Right lobe of liver (tissue), 6 donors: Measurements from ENCODE around the gene NFATC3. TPM values are rescaled to one million over a fixed set of nuclear protein-coding genes. Genes with fewer than 3 reads are reported as not detected.

Source experiments
- ATAC-seq, 4 donors: fragments of 200-7000 bp; cut with Tn5 transposase; one replicate each; pipeline ENCODE4 v1.9.1; 2020; ENCODE audit warnings: mild to moderate bottlenecking in 4 of 4, moderate library complexity in 4 of 4
- DNase-seq, 3 donors: peaks; one replicate each; pipeline ENCODE4 v3.0.0-alpha.2; 2020
- H3K27ac ChIP-seq, 3 donors: fragments of 200-600 bp; one replicate each; pipeline ENCODE4 v1.8.0; 2022
- H3K27me3 ChIP-seq, 2 donors: fragments of 200-600 bp; one replicate each; pipeline ENCODE4 v1.8.0; 2022
- H3K36me3 ChIP-seq, 4 donors: fragments of 200-600 bp; sonication (generic) in 1 of 4; one replicate each; pipeline versions ENCODE4 v1.5.1 to v1.8.0; 2017 to 2022; ENCODE audit warnings: control low read depth in 1 of 4
- H3K4me1 ChIP-seq, 4 donors: fragments of 200-600 bp; sonication (generic) in 1 of 4; one replicate each; pipeline versions ENCODE4 v1.5.1 to v1.8.0; 2017 to 2022; ENCODE audit warnings: control low read depth in 1 of 4
- H3K4me3 ChIP-seq, 3 donors: fragments of 200-600 bp; one replicate each; pipeline ENCODE4 v1.8.0; 2022
- H3K9me3 ChIP-seq, 4 donors: fragments of 200-600 bp; sonication (generic) in 1 of 4; one replicate each; pipeline versions ENCODE4 v1.5.1 to v1.8.0; 2017 to 2022; ENCODE audit warnings: control low read depth in 1 of 4
- POLR2A ChIP-seq: fragments of 450-650 bp; IDR thresholded peaks from one replicate; pipeline ENCODE4 v1.6.1; 2017; ENCODE audit warnings: antibody characterized with exemption, mild to moderate bottlenecking
- WGBS: methylation state at CpG from one replicate; pipeline ENCODE4 v1.1.6; 2018; ENCODE audit warnings: low coverage, low lambda C conversion rate; ENCODE audit not compliant: insufficient coverage; ENCODE audit errors: missing lambda C conversion rate; 5-methylcytosine and 5-hydroxymethylcytosine counted together
- intact Hi-C, 2 donors: fragments of 100-400 bp; cut with DNase I; formaldehyde crosslinking; loops; one replicate each; pipeline versions ENCODE4 v1.11.2 to v1.14.1; 2022
- total RNA-seq, 6 experiments: library from RNA; depleted of rRNA in 2 of 6; stranded (reverse); fragments of >200 nt in 2 of 6; fragmentation: NEBNext Ultra II Directional in 3 of 6; extraction: Animal tissue kit (Norgen Biotek cat#: 25700) in 3 of 6; gene quantifications; one replicate each; pipeline versions ENCODE4 v1.1.0 to v1.2.4, GENCODE V29; 2016 to 2023
- TF ChIP-seq, protein P1 (sequence below), 4 donors: fragments of 200-600 bp in 3 of 4; fragments of 450-650 bp in 1 of 4; IDR thresholded peaks; one replicate each; pipeline versions ENCODE4 v1.5.1 to v1.8.0; 2016 to 2022; ENCODE audit warnings: antibody characterized with exemption in 4 of 4, mild to moderate bottlenecking in 2 of 4
- donor health status: DM: no; HTN: yes; CAD: no.
- donor health status: DM: no; HTN: no; CAD: no.
- donor health status: DM: no; HTN: no; CAD: no.
- donor health status: DM: no; HTN: yes; CAD: no.
- donor health status: DM: no; HTN: yes; CAD: no.

The NFATC3 gene
- total RNA-seq, 6 experiments from 2014 or later = 19.9 to 30.1 (median 25.1) TPM

DNA sequence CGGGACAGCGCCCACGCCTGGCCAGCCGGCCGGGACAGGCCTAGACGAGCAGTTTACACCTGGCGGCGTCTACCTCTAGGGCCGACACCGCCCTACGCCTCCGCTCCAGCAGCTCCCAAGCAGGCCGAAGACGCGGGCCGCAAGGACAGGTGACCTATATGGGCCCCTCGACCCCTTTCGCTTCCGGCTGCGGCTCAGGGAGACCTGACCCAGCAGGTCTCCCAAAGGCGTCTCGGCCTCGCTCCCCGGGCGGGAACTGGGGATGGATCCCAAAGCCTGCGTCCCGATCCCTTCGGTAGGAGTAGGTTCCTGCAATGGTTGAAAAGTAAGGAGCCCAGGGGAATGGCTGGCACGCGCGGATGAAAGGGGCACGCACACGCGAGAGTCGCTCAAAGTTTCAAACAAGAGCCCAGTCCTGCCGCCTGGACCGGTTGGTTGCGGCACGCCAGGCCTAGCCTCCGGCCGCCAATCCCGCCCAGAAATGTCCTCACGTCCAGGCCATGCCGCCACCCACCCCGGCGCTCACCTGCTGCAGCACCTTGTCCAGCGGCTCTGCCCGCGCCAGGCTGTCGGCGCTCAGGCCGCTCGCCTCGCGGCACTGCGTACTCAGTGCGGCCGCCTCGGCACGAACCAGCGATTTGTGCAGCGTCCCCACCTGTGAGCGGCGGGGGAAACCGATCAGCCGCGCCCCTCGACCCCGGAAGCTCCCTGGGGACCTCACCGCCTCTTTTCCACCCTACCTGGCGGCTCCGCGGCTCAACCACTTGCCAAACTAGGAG lies 150.1 kb downstream of the NFATC3 start:
- Histone ChIP-seq H3K27me3 (no peaks in the 10 kb centered on the region), H3K9me3 (no peaks in the 10 kb centered on the region), H3K4me3 (peak overlapping the region; percentile 70 to 94 (median 91)), H3K27ac (peak overlapping the region; percentile 67 to 88 (median 70)), H3K4me1 (peaks cover 0 to 22% (median 4%) of the 10 kb centered on the region in 4 donors), H3K36me3 (peaks cover 0 to 36% (median 17%) of the 10 kb centered on the region in 4 donors)
- ATAC-seq (peak in 2 of 4 donors; percentile 4 to 6), DNase-seq (peak; percentile 53 to 67 (median 55))
- no peak for TF ChIP-seq POLR2A
- TF ChIP-seq, protein P1, sequence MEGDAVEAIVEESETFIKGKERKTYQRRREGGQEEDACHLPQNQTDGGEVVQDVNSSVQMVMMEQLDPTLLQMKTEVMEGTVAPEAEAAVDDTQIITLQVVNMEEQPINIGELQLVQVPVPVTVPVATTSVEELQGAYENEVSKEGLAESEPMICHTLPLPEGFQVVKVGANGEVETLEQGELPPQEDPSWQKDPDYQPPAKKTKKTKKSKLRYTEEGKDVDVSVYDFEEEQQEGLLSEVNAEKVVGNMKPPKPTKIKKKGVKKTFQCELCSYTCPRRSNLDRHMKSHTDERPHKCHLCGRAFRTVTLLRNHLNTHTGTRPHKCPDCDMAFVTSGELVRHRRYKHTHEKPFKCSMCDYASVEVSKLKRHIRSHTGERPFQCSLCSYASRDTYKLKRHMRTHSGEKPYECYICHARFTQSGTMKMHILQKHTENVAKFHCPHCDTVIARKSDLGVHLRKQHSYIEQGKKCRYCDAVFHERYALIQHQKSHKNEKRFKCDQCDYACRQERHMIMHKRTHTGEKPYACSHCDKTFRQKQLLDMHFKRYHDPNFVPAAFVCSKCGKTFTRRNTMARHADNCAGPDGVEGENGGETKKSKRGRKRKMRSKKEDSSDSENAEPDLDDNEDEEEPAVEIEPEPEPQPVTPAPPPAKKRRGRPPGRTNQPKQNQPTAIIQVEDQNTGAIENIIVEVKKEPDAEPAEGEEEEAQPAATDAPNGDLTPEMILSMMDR (IDR thresholded peaks at IDR 0.05) = peak in 3 of 4 donors; percentile 11 to 30 (median 17)
- WGBS = 25% methylated on average over 19 of the region's 73 CpGs
- intact Hi-C loops = loop anchor here (10.0 kb wide), 2 partner anchors 150 to 160 kb away; partner anchors contain the start of gene NFATC3 (in 1 of the 2)

GRCh38 chr16:68235887-68236136 lies 150.6 kb downstream of the NFATC3 start, which contains the start of gene ESRP2:
Gene ESRP2 (minus strand): TSS chr16:68236127. CDS start chr16:68236045, 82 bp downstream.
- DNase-seq (no peak), ATAC-seq (no peak)
- peaks cover 0 to 22% (median 4%) of the 10 kb centered on the region in 4 donors for H3K4me1 ChIP-seq
- peaks cover 0 to 31% (median 15%) of the 10 kb centered on the region in 4 donors for H3K36me3 ChIP-seq
- H3K9me3 ChIP-seq = no peaks in the 10 kb centered on the region
- TF ChIP-seq, protein P1 (IDR thresholded peaks at IDR 0.05) = no peak
- TF ChIP-seq POLR2A = no peak
- peak within 1 kb of the TSS; percentile 70 to 94 (median 91) for H3K4me3 ChIP-seq
- H3K27me3 ChIP-seq = no peaks in the 10 kb centered on the region
- intact Hi-C loops = loop anchor here (10.0 kb wide), 2 partner anchors 151 to 161 kb away; partner anchors contain the start of gene NFATC3 (in 1 of the 2)
- 10% methylated on average over 3 of the region's 36 CpGs for WGBS
- H3K27ac ChIP-seq = peak within 1 kb of the TSS; percentile 67 to 88 (median 70)

- Histone ChIP-seq H3K27ac (peak overlapping the region; percentile 65 to 88 (median 67)), H3K27me3 (no peaks in the 10 kb centered on the region), H3K9me3 (no peaks in the 10 kb centered on the region), H3K4me1 (peaks cover 0 to 22% (median 4%) of the 10 kb centered on the region in 4 donors), H3K4me3 (peak overlapping the region; percentile 70 to 94 (median 91)), H3K36me3 (peaks cover 0 to 26% (median 12%) of the 10 kb centered on the region in 4 donors)
- 23% methylated on average over 10 of the region's 45 CpGs for WGBS
- DNase-seq (peak; percentile 92 to 96 (median 96)), ATAC-seq (peak; percentile 32 to 57 (median 50))
- peak; percentile 96 for TF ChIP-seq POLR2A
- TF ChIP-seq, protein P1 (IDR thresholded peaks at IDR 0.05) = no peak
- intact Hi-C loops = loop anchor here (10.0 kb wide), 2 partner anchors 151 to 161 kb away; partner anchors contain the start of gene NFATC3 (in 1 of the 2)
These were observed 151.1 kb downstream of the NFATC3 start for GRCh38 chr16:68236137-68236825.

GRCh38 chr16:68236826-68237242 lies 151.7 kb downstream of the NFATC3 start:
- TF ChIP-seq POLR2A = no peak
- TF ChIP-seq, protein P1 (IDR thresholded peaks at IDR 0.05) = no peak
- Histone ChIP-seq H3K9me3 (no peaks in the 10 kb centered on the region), H3K27ac (peak overlapping the region; percentile 65 to 88 (median 67)), H3K36me3 (peaks cover 0 to 20% (median 10%) of the 10 kb centered on the region in 4 donors), H3K27me3 (no peaks in the 10 kb centered on the region), H3K4me3 (peak overlapping the region; percentile 70 to 94 (median 91)), H3K4me1 (peaks cover 0 to 22% (median 4%) of the 10 kb centered on the region in 4 donors)
- peak in 1 of 3 donors; percentile 42 for DNase-seq
- ATAC-seq = no peak
- WGBS = 20% methylated on average over 1 of the region's 21 CpGs
- intact Hi-C loops = loop anchor here (10.0 kb wide), 2 partner anchors 152 to 162 kb away; partner anchors contain the start of gene NFATC3 (in 1 of the 2)
